Thyroid gland (tissue), 4 donors: ENCODE results near the gene GFER. TPM values are rescaled to one million over a fixed set of nuclear protein-coding genes. Genes with fewer than 3 reads are reported as not detected.

Experiments used
- DNase-seq, 2 donors: peaks; one replicate each; pipeline ENCODE4 v3.0.0-alpha.2; 2019
- H3K27ac ChIP-seq, 3 donors: fragments of 200-600 bp; sonication (generic); 1 replicate in 2 of 3; 2 replicates in 1 of 3; pipeline ENCODE4 v1.5.1; 2016 to 2019; ENCODE audit warnings: mild to moderate bottlenecking in 1 of 3, moderate library complexity in 1 of 3
- H3K27me3 ChIP-seq: fragments of 200-600 bp; sonication (generic); one replicate; pipeline ENCODE4 v1.5.1; 2019
- H3K36me3 ChIP-seq, 2 donors: fragments of 200-600 bp; sonication (generic); one replicate each; pipeline ENCODE4 v1.5.1; 2016 to 2019
- H3K4me1 ChIP-seq, 2 donors: fragments of 200-600 bp; sonication (generic); one replicate each; pipeline ENCODE4 v1.5.1; 2017 to 2019
- H3K4me3 ChIP-seq, 3 donors: fragments of 200-600 bp; sonication (generic); replicated peaks in 1 of 3; 1 replicate in 2 of 3; 2 replicates in 1 of 3; pipeline ENCODE4 v1.5.1; 2016; ENCODE audit warnings: mild to moderate bottlenecking in 1 of 3
- H3K9me3 ChIP-seq: fragments of 200-600 bp; sonication (generic); one replicate; pipeline ENCODE4 v1.5.1; 2017
- POLR2A ChIP-seq, 2 donors: fragments of 450-650 bp; IDR thresholded peaks; one replicate each; pipeline ENCODE4 v1.6.1; 2017; ENCODE audit warnings: antibody characterized with exemption in 2 of 2, mild to moderate bottlenecking in 2 of 2, moderate library complexity in 1 of 2
- WGBS, 2 donors: methylation state at CpG; one replicate each; pipeline ENCODE4 v1.1.5; 2017; 5-methylcytosine and 5-hydroxymethylcytosine counted together
- intact Hi-C: fragments of 100-400 bp; cut with DNase I; formaldehyde crosslinking; loops from one replicate; pipeline ENCODE4 v1.15.1; 2023
- total RNA-seq, 4 donors: library from RNA; depleted of rRNA; stranded (reverse); fragments of >200 nt; gene quantifications; one replicate each; pipeline ENCODE4 v1.2.3, GENCODE V29; 2016
- TF ChIP-seq, protein P1 (sequence below), 6 experiments: fragments of 200-600 bp in 3 of 6; fragments of 450-650 bp in 3 of 6; sonication (generic) in 3 of 6; IDR thresholded peaks; one replicate each; pipeline ENCODE4 v1.5.1; 2016 to 2019; ENCODE audit warnings: antibody characterized with exemption in 6 of 6, mild to moderate bottlenecking in 2 of 6, inconsistent platforms in 1 of 6, moderate library complexity in 1 of 6

The GFER gene
- total RNA-seq, 4 donors from 2014 or later: 7.8 to 37.2 (median 22.3) TPM

DNA sequence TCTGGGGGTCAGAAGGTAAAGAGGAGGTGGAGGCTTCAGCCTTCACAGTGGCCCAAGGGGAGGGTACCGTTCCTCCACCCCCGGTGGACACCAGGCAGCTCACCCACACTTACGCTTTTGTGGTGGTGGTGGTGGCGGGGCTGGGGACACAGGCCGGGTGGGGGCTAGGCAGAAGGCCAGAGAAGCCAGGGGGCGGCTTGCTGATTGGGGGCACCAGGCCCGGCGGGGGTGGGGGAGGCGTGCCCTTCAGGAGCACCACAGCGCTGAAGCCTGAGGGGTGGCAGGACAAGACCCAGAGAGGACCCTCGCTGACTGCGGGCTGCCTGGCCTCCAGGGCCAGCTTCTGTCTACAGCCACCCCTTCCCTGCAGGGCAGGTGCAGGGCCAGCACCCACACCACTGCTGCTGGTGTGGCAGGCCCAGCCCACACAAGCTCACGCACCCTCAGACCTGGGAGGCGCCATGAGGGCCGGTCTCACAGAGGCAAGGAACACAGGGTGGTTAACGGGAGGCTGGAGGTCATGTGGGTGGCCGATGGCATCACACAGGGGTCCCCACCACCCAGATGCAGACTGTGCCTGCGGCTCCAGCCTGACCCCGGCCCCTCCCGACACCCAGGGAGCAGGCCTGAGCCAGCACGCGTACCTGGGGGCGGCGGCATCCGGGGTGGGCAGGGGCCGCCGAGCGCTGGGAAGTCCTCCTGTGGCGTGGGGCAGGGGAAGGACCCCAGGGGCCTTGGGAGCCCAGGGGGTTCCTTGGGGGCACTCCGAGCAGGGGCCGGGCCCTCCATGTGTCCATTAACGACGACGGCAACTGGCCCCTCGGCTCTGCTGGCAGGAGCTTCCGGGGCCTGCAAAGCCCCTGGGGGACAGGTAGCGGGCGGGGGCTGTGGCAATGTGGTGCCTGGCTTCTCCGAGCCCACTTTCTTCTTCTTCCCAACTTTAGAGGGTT, 15.1 kb downstream of the GFER start:
- peaks cover 6 to 9% of the 10 kb centered on the region in 2 donors for H3K4me1 ChIP-seq
- H3K9me3 ChIP-seq: no peaks in the 10 kb centered on the region
- intact Hi-C loops: no loop called here
- H3K27ac ChIP-seq: no peak overlapping the region
- H3K4me3 ChIP-seq: no peak overlapping the region
- TF ChIP-seq POLR2A (IDR thresholded peaks at IDR 0.05): no peak
- TF ChIP-seq, protein P1, sequence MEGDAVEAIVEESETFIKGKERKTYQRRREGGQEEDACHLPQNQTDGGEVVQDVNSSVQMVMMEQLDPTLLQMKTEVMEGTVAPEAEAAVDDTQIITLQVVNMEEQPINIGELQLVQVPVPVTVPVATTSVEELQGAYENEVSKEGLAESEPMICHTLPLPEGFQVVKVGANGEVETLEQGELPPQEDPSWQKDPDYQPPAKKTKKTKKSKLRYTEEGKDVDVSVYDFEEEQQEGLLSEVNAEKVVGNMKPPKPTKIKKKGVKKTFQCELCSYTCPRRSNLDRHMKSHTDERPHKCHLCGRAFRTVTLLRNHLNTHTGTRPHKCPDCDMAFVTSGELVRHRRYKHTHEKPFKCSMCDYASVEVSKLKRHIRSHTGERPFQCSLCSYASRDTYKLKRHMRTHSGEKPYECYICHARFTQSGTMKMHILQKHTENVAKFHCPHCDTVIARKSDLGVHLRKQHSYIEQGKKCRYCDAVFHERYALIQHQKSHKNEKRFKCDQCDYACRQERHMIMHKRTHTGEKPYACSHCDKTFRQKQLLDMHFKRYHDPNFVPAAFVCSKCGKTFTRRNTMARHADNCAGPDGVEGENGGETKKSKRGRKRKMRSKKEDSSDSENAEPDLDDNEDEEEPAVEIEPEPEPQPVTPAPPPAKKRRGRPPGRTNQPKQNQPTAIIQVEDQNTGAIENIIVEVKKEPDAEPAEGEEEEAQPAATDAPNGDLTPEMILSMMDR (IDR thresholded peaks at IDR 0.05): no peak
- H3K36me3 ChIP-seq: peaks cover 51 to 54% of the 10 kb centered on the region in 2 donors
- no peak for DNase-seq
- 90 to 98% methylated on average over 8 to 15 of the region's 39 CpGs for WGBS, 2 donors
- H3K27me3 ChIP-seq: no peaks in the 10 kb centered on the region

DNA sequence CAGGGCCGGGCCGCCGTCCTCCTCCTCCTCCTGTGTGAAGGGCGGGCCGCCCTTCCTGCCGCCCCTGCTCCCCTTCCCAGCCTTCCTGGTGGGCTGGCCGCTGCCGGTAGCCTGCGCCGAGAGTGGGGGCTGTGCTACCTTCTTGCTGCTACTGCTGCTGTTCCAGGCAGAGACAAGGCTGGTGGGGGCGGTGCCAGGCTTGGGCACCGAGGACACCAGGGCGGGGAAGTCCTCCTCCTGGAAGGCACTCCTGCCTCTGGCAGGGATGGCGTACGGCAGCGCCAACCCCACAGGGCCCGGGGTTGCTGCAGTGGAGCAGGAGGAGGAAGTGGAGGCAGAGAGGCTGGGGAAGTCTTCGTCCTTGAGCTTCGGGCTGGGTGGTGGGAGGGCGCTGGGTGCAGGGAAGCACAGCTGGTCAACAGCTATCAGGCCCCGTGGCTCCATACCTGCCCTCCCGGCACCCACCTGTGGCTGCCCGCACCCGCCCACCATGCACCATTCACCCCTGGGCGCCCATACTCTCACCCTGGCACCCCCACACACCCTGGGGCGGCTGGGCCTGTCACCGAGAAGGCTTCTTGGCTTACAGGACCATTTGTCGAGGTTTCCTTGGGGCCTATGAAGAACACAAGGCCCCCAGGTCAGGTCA, 16.0 kb downstream of the GFER start:
- Histone ChIP-seq H3K36me3 (peaks cover 51 to 54% of the 10 kb centered on the region in 2 donors), H3K27ac (no peak overlapping the region), H3K4me1 (peaks cover 7 to 15% of the 10 kb centered on the region in 2 donors), H3K4me3 (no peak overlapping the region), H3K27me3 (no peaks in the 10 kb centered on the region), H3K9me3 (no peaks in the 10 kb centered on the region)
- 90 to 93% methylated on average over 20 to 25 of the region's 28 CpGs for WGBS, 2 donors
- DNase-seq: no peak
- intact Hi-C loops: no loop called here
- TF ChIP-seq POLR2A (IDR thresholded peaks at IDR 0.05): no peak
- TF ChIP-seq, protein P1 (IDR thresholded peaks at IDR 0.05): no peak

DNA sequence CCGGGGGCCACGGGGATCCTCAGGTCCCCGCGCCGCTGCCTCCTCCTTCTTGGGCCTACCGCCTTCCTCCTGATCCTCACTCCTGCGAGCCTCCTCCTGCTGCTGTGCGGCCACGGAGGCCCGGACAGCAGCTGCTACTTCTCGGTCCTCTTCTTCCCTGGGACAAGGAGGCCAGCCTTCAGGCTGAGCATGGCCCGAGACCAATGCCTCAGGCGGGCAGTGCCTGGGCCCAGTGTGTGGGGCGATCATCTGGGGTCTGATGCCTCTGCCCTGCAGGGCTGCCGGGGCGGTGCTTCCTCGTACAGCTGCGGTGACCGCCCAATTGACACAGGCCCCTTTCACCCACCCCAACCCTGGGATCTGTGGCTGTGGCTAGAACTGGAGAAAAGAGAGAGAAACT, 17.0 kb downstream of the GFER start:
- intact Hi-C loops: no loop called here
- TF ChIP-seq POLR2A (IDR thresholded peaks at IDR 0.05): no peak
- TF ChIP-seq, protein P1 (IDR thresholded peaks at IDR 0.05): no peak
- no peaks in the 10 kb centered on the region for H3K9me3 ChIP-seq
- H3K4me1 ChIP-seq: peaks cover 7 to 18% of the 10 kb centered on the region in 2 donors
- H3K4me3 ChIP-seq: no peak overlapping the region
- WGBS, 2 donors: 93 to 95% methylated on average over 7 to 19 of the region's 19 CpGs
- DNase-seq: no peak
- no peaks in the 10 kb centered on the region for H3K27me3 ChIP-seq
- no peak overlapping the region for H3K27ac ChIP-seq
- H3K36me3 ChIP-seq: peaks cover 51 to 54% of the 10 kb centered on the region in 2 donors

DNA sequence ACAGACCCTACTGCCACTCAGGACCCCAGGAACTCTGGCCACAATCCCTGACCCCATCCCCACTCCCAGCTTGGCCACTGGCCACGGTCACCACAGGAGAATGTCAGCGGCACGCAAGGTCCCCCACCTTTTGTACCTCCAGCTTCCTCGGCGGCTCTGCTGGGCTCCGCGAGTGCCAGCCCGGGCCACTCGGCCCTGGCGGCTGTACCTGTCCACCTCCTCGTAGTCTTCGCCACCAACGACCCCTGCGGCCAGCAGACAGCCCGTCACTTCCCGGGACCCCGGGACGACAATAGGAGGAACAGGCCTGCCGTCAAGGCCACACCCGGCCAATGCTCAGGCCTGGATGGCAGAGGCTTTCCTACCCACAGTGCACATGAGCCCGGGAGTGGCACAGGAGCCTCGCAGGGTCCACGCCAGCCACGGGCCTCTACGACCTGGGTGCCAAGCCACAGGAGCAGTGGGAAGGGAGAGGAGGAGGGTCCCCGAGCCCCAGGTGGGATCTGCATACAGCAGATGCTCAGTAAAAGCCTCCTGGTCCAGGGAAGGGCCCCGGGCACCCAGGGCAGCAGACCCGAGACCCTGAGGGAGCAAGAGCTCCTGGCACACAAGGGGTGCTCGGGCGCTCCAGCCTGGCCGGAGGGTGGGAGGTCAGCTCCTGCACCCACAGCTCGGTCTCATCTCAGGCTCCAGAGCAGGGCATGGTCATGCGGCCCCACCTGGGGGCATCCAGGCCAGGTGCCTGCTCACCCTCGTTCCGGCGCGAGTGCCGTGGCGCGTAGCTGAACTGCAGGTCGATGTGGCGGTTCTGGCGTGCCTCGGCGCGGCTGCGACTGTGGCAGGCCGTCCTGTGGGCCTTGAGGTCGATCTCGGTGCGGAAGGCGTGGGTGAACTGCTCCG, 17.7 kb downstream of the GFER start:
- Histone ChIP-seq H3K9me3 (no peaks in the 10 kb centered on the region), H3K4me3 (no peak overlapping the region), H3K27me3 (no peaks in the 10 kb centered on the region), H3K4me1 (peaks cover 7 to 19% of the 10 kb centered on the region in 2 donors), H3K36me3 (peaks cover 51 to 54% of the 10 kb centered on the region in 2 donors), H3K27ac (no peak overlapping the region)
- TF ChIP-seq, protein P1 (IDR thresholded peaks at IDR 0.05): no peak
- TF ChIP-seq POLR2A (IDR thresholded peaks at IDR 0.05): no peak
- intact Hi-C loops: no loop called here
- DNase-seq: no peak
- 95% methylated on average over 9 to 25 of the region's 53 CpGs for WGBS, 2 donors
